ENCODE data around the gene LGSN. TPM values are rescaled to one million over a fixed set of nuclear protein-coding genes. Genes with fewer than 3 reads are reported as not detected.
"Not testable (repeated sequence)": the region's sequence is repeated elsewhere in the genome, so short reads cannot be mapped to it uniquely, and the experiment has no call there.

LGSN gene
- total RNA-seq, 2 donors from 2014 or later, result under 0.01 to 0.26 TPM

GRCh38 chr6:63289269-63289872 lies 30.4 kb downstream of the LGSN start:
- 86 to 91% methylated on average over 4 of the region's 4 CpGs for WGBS, 2 donors
- TF ChIP-seq POLR2A (IDR thresholded peaks at IDR 0.05), result no peak
- TF ChIP-seq CTCF (IDR thresholded peaks at IDR 0.05), result no peak
- no peak overlapping the region for H3K27ac ChIP-seq
- no peaks in the 10 kb centered on the region for H3K9me3 ChIP-seq
- intact Hi-C loops (cut with DNase I), result no loop called here
- no peaks in the 10 kb centered on the region for H3K4me1 ChIP-seq
- no peak for ATAC-seq
- no peak overlapping the region for H3K4me3 ChIP-seq
- no peak for DNase-seq
- H3K36me3 ChIP-seq (replicated peaks in 1 of 2; ENCODE audit: insufficient read depth in 1 of 2, low read depth in 2 of 2), result no peaks in the 10 kb centered on the region
- H3K27me3 ChIP-seq, result no peaks in the 10 kb centered on the region

- ATAC-seq (no peak), DNase-seq (no peak)
- 39 to 54% methylated on average over 3 of the region's 3 CpGs for WGBS, 2 donors
- Histone ChIP-seq H3K4me1 (peaks cover 7% of the 10 kb centered on the region), H3K9me3 (no peaks in the 10 kb centered on the region), H3K27ac (no peak overlapping the region), H3K36me3 (replicated peaks in 1 of 2; ENCODE audit: insufficient read depth in 1 of 2, low read depth in 2 of 2) (no peaks in the 10 kb centered on the region), H3K4me3 (no peak overlapping the region), H3K27me3 (no peaks in the 10 kb centered on the region)
- intact Hi-C loops (cut with DNase I), result no loop called here
- TF ChIP-seq POLR2A (IDR thresholded peaks at IDR 0.05), result no peak
- TF ChIP-seq CTCF (IDR thresholded peaks at IDR 0.05), result no peak
Measured at GRCh38 chr6:63280639-63281180, 39.1 kb downstream of the LGSN start.

- H3K9me3 ChIP-seq, result no peaks in the 10 kb centered on the region
- TF ChIP-seq POLR2A (IDR thresholded peaks at IDR 0.05), result no peak
- DNase-seq (no peak), ATAC-seq (no peak)
- peaks cover 7% of the 10 kb centered on the region for H3K4me1 ChIP-seq
- intact Hi-C loops (cut with DNase I), result no loop called here
- no peaks in the 10 kb centered on the region for H3K27me3 ChIP-seq
- no peak overlapping the region for H3K4me3 ChIP-seq
- no peak overlapping the region for H3K27ac ChIP-seq
- H3K36me3 ChIP-seq (replicated peaks in 1 of 2; ENCODE audit: insufficient read depth in 1 of 2, low read depth in 2 of 2), result no peaks in the 10 kb centered on the region
Measured at GRCh38 chr6:63278916-63279315, 40.9 kb downstream of the LGSN start.

GRCh38 chr6:63275953-63276352 lies 43.8 kb downstream of the LGSN start:
- no peak for DNase-seq
- Histone ChIP-seq H3K27me3 (no peaks in the 10 kb centered on the region), H3K9me3 (no peaks in the 10 kb centered on the region), H3K36me3 (replicated peaks in 1 of 2; ENCODE audit: insufficient read depth in 1 of 2, low read depth in 2 of 2) (no peaks in the 10 kb centered on the region), H3K4me1 (peaks cover 7% of the 10 kb centered on the region), H3K27ac (no peak overlapping the region), H3K4me3 (no peak overlapping the region)
- intact Hi-C loops (cut with DNase I), result no loop called here
- no peak for TF ChIP-seq POLR2A (IDR thresholded peaks at IDR 0.05)
- TF ChIP-seq CTCF (IDR thresholded peaks at IDR 0.05), result no peak
- 11 to 31% methylated on average over 1 of the region's 1 CpG for WGBS, 2 donors
- ATAC-seq, result no peak

GRCh38 chr6:63274795-63275430 lies 44.9 kb downstream of the LGSN start:
- H3K4me3 ChIP-seq; H3K27ac ChIP-seq; ATAC-seq; DNase-seq; H3K4me1 ChIP-seq; intact Hi-C loops (cut with DNase I); H3K27me3 ChIP-seq; H3K9me3 ChIP-seq; H3K36me3 ChIP-seq (replicated peaks in 1 of 2; ENCODE audit: insufficient read depth in 1 of 2, low read depth in 2 of 2): not testable (repeated sequence)
- WGBS, 2 donors, result 78 to 82% methylated on average over 12 to 18 of the region's 35 CpGs

GRCh38 chr6:63272397-63272796 lies 47.4 kb downstream of the LGSN start:
- ATAC-seq, result no peak
- H3K36me3 ChIP-seq (replicated peaks in 1 of 2; ENCODE audit: insufficient read depth in 1 of 2, low read depth in 2 of 2), result no peaks in the 10 kb centered on the region
- H3K4me3 ChIP-seq, result no peak overlapping the region
- intact Hi-C loops (cut with DNase I), result no loop called here
- H3K27me3 ChIP-seq, result no peaks in the 10 kb centered on the region
- WGBS, 2 donors, result 0% methylated on average over 1 of the region's 1 CpG
- no peaks in the 10 kb centered on the region for H3K9me3 ChIP-seq
- no peak overlapping the region for H3K27ac ChIP-seq
- DNase-seq, result no peak
- TF ChIP-seq POLR2A (IDR thresholded peaks at IDR 0.05) (no peak), CTCF (IDR thresholded peaks at IDR 0.05) (peak in 6 of 7 experiments; percentile 19 to 52 (median 39))
- H3K4me1 ChIP-seq, result no peaks in the 10 kb centered on the region

Measured in body of pancreas (tissue), 4 donors.